ENCODE results near the gene ASB18.

The ASB18 gene

DNA sequence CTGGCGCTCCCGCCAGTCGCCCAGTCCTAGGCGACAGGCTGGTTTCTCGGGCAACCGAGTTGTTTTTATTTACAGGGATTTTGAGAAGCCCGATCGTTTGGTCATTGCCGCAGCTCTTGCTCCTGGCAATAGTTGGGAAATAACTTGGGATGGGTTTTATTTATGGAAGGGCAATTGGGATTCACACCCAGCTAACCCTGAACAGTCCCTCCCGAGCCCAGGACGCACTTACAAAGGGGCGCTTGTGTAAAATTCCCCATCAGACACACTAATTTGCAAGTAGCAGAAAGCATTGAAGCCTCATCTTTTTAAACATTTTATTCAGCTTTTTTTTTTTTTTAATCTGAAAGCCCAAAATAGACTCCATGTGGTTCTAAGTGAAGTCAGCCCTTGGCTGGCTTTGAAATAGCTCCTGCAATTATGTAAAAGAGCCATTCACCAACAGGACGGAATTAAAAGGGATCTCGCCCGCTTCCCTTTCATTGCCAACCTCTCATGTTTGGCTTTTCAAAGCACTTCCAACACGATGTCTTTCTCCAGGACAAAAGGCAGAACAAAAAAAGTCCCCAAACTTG, 92.4 kb downstream of the ASB18 start:
- Histone ChIP-seq H3K27ac (ENCODE audit: low read depth, low read length) (no peak overlapping the region), H3K9me3 (ENCODE audit: control insufficient read depth, insufficient read depth, low read length) (no peaks in the 10 kb centered on the region; the same call in 1 of the 2 replicates), H3K79me2 (ENCODE audit: control insufficient read depth, low read length) (no peaks in the 10 kb centered on the region), H3K4me1 (ENCODE audit: control insufficient read depth, low read length) (no peaks in the 10 kb centered on the region), H3K4me3 (ENCODE audit: low read length) (no peak overlapping the region), H3K27me3 (ENCODE audit: control insufficient read depth, low read length) (no peaks in the 10 kb centered on the region), H3K9me2 (replicated peaks; ENCODE audit: control insufficient read depth, low read length) (no peaks in the 10 kb centered on the region), H3F3A (ENCODE audit: control insufficient read depth, insufficient read depth) (no peaks in the 10 kb centered on the region), H4K20me1 (ENCODE audit: control insufficient read depth, insufficient read depth, low read depth, low read length) (no peaks in the 10 kb centered on the region), H3K36me3 (ENCODE audit: control insufficient read depth, low read length) (no peaks in the 10 kb centered on the region), H3K4me2 (ENCODE audit: low read length) (no peak overlapping the region)
- TF ChIP-seq, protein P1, sequence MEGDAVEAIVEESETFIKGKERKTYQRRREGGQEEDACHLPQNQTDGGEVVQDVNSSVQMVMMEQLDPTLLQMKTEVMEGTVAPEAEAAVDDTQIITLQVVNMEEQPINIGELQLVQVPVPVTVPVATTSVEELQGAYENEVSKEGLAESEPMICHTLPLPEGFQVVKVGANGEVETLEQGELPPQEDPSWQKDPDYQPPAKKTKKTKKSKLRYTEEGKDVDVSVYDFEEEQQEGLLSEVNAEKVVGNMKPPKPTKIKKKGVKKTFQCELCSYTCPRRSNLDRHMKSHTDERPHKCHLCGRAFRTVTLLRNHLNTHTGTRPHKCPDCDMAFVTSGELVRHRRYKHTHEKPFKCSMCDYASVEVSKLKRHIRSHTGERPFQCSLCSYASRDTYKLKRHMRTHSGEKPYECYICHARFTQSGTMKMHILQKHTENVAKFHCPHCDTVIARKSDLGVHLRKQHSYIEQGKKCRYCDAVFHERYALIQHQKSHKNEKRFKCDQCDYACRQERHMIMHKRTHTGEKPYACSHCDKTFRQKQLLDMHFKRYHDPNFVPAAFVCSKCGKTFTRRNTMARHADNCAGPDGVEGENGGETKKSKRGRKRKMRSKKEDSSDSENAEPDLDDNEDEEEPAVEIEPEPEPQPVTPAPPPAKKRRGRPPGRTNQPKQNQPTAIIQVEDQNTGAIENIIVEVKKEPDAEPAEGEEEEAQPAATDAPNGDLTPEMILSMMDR (IDR thresholded peaks at IDR 0.05; ENCODE audit: low read depth, low read length, poor library complexity, severe bottlenecking): no peak
- TF ChIP-seq EZH2phosphoT487 (IDR thresholded peaks at IDR 0.05; ENCODE audit: borderline replicate concordance, low read length): no peak

DNA sequence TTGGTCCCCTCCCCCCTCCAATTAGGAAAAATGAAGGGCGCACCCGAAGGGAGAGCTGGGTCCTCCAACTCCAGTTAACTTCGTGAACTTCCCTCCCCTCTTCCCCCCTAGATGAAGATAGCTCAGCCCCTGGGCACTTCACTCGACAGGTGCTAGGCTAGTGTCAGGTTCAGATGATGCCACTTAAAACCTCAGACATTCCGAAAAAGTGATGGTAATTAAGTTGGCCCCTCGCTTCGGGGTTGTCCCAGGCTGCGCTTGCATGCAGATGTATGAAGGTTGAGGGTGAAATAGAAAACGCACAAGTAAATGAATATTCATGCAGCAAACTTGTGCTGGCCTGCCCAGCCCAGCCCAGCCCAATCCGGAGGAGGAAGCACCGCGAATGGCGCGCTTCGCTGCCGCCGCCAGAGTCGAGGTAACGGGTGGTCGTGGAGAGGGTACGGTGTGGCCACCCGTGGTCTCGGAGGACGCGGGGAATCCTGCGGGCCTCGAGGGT, 93.0 kb downstream of the ASB18 start:
- Histone ChIP-seq H4K20me1 (ENCODE audit: control insufficient read depth, insufficient read depth, low read depth, low read length) (no peaks in the 10 kb centered on the region), H3K4me2 (ENCODE audit: low read length) (no peak overlapping the region), H3K27ac (ENCODE audit: low read depth, low read length) (no peak overlapping the region), H3K27me3 (ENCODE audit: control insufficient read depth, low read length) (no peaks in the 10 kb centered on the region), H3K9me2 (replicated peaks; ENCODE audit: control insufficient read depth, low read length) (no peaks in the 10 kb centered on the region), H3F3A (ENCODE audit: control insufficient read depth, insufficient read depth) (no peaks in the 10 kb centered on the region), H3K9me3 (ENCODE audit: control insufficient read depth, insufficient read depth, low read length) (no peaks in the 10 kb centered on the region; the same call in 1 of the 2 replicates), H3K36me3 (ENCODE audit: control insufficient read depth, low read length) (no peaks in the 10 kb centered on the region), H3K4me3 (ENCODE audit: low read length) (no peak overlapping the region), H3K4me1 (ENCODE audit: control insufficient read depth, low read length) (no peaks in the 10 kb centered on the region), H3K79me2 (ENCODE audit: control insufficient read depth, low read length) (no peaks in the 10 kb centered on the region)
- no peak for TF ChIP-seq EZH2phosphoT487 (IDR thresholded peaks at IDR 0.05; ENCODE audit: borderline replicate concordance, low read length)
- TF ChIP-seq, protein P1 (IDR thresholded peaks at IDR 0.05; ENCODE audit: low read depth, low read length, poor library complexity, severe bottlenecking): no peak

DNA sequence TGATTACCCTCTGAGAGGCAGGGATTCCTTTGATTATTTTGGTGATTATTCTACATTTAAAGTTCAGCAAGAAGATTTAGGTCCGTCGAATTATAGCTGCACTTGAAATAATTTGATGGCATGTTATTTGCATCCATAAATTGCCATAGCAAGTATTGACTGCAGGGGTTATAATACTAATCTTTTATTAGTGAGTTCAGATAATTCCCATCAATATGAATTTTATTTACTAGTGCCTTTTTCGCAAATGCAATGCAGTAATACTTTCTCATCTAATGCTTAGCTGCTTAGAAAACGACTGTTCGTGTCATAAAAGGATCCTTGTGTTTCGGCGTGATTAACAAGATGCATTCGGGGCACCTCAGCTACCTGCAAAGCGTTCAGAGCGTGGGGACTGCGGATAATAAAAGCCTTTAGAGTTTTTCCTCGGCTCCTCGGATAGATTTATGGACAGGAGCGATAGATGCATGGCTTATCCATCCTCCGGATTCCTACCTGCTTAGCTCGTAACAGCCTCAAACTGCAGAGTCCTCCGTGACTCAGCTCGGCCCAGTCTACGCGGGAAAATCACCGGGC, 93.5 kb downstream of the ASB18 start:
- Histone ChIP-seq H3K79me2 (ENCODE audit: control insufficient read depth, low read length) (no peaks in the 10 kb centered on the region), H3K9me2 (replicated peaks; ENCODE audit: control insufficient read depth, low read length) (no peaks in the 10 kb centered on the region), H3K27me3 (ENCODE audit: control insufficient read depth, low read length) (no peaks in the 10 kb centered on the region), H3K27ac (ENCODE audit: low read depth, low read length) (no peak overlapping the region), H3K4me1 (ENCODE audit: control insufficient read depth, low read length) (no peaks in the 10 kb centered on the region), H3K4me2 (ENCODE audit: low read length) (no peak overlapping the region), H3K36me3 (ENCODE audit: control insufficient read depth, low read length) (no peaks in the 10 kb centered on the region), H4K20me1 (ENCODE audit: control insufficient read depth, insufficient read depth, low read depth, low read length) (no peaks in the 10 kb centered on the region), H3K4me3 (ENCODE audit: low read length) (no peak overlapping the region), H3K9me3 (ENCODE audit: control insufficient read depth, insufficient read depth, low read length) (no peaks in the 10 kb centered on the region; the same call in 1 of the 2 replicates), H3F3A (ENCODE audit: control insufficient read depth, insufficient read depth) (no peaks in the 10 kb centered on the region)
- TF ChIP-seq, protein P1 (IDR thresholded peaks at IDR 0.05; ENCODE audit: low read depth, low read length, poor library complexity, severe bottlenecking): no peak
- TF ChIP-seq EZH2phosphoT487 (IDR thresholded peaks at IDR 0.05; ENCODE audit: borderline replicate concordance, low read length): no peak
